K562 (cell line): Measurements from ENCODE around the gene NPM3. TPM values are rescaled to one million over a fixed set of nuclear protein-coding genes. Genes with fewer than 3 reads are reported as not detected.

Experiments
- ATAC-seq: fragments of 200-7000 bp; cut with Tn5 transposase; 3 replicates; pipeline ENCODE4 v1.9.1; 2020; ENCODE audit warnings: moderate library complexity
- BruUV-seq: library from RNA; stranded (reverse); fragments of 400-500 nt; replicated peaks from 2 replicates; lab custom pipeline; 2021; lab: Mats Ljungman, UMichigan
- CTCF ChIA-PET: fragments of 300-600 bp; formaldehyde crosslinking; extraction: SDS; loops from one replicate; lab custom pipeline; 2021; ENCODE audit warnings: low intra/inter-chr PET ratio; lab: Yijun Ruan, JAX
- POLR2A ChIA-PET: fragments of 300-600, 350-650 bp; sonication (Branson Sonifier 250); formaldehyde crosslinking; extraction: SDS; loops from one replicate; lab custom pipeline; 2021; ENCODE audit warnings: antibody characterized with exemption, inconsistent platforms; lab: Yijun Ruan, JAX
- DNase-seq, 4 experiments: peaks; one replicate each; pipeline versions ENCODE4 v3.0.0 to v3.0.0-alpha.2; 2011 to 2018; ENCODE audit warnings: low spot score in 3 of 4, mixed read lengths in 3 of 4; ENCODE audit errors: extremely low read depth in 1 of 4
- FAIRE-seq: peaks from 2 replicates; lab custom pipeline; 2011; peaks lifted over from hg19 to GRCh38; lab: Jason Lieb, UNC
- H2AFZ ChIP-seq: 2 replicates; pipeline ENCODE4 v1.6.0; 2011; ENCODE audit warnings: low read depth, low read length, control low read depth, inconsistent platforms
- H3K27ac ChIP-seq: fragments of 200-600 bp; 3 replicates; pipeline ENCODE4 v1.8.0; 2011; ENCODE audit warnings: low read depth, mild to moderate bottlenecking, control low read depth, inconsistent platforms, low read length, moderate library complexity, mixed read lengths; ENCODE audit errors: extremely low read depth
- H3K27me3 ChIP-seq, 2 experiments: fragments of 300-600 bp in 1 of 2; 2 replicates in 1 of 2; 3 replicates in 1 of 2; pipeline versions ENCODE4 v1.6.0 to v1.8.0; 2011; ENCODE audit warnings: inconsistent platforms in 2 of 2, low read length in 2 of 2, mild to moderate bottlenecking in 1 of 2, mixed read lengths in 1 of 2, moderate library complexity in 1 of 2; ENCODE audit not compliant: control insufficient read depth in 2 of 2, insufficient read depth in 2 of 2
- H3K36me3 ChIP-seq: fragments of 300-600 bp; 3 replicates; pipeline ENCODE4 v1.8.0; 2011; ENCODE audit warnings: mild to moderate bottlenecking, low read length, inconsistent platforms; ENCODE audit not compliant: control insufficient read depth, insufficient read depth
- H3K4me1 ChIP-seq, 2 experiments: fragments of 200-600 bp in 1 of 2; replicated peaks in 1 of 2; 2 replicates in 1 of 2; 3 replicates in 1 of 2; pipeline versions ENCODE4 v1.5.1 to v1.8.0; 2011; ENCODE audit warnings: inconsistent platforms in 2 of 2, low read length in 2 of 2, mild to moderate bottlenecking in 1 of 2, mixed read lengths in 1 of 2, moderate library complexity in 1 of 2; ENCODE audit not compliant: control insufficient read depth in 2 of 2, insufficient read depth in 2 of 2
- H3K4me2 ChIP-seq: 2 replicates; pipeline ENCODE4 v1.6.1; 2011; ENCODE audit warnings: low read length, control low read depth, inconsistent platforms, mixed read lengths; ENCODE audit not compliant: insufficient read depth
- H3K4me3 ChIP-seq: fragments of 200-600 bp; sonication (generic), shearing (Covaris generic); 2 replicates; pipeline ENCODE4 v1.5.1; 2016; ENCODE audit warnings: control low read depth, inconsistent platforms
- H3K79me2 ChIP-seq: fragments of 200-600 bp; 3 replicates; pipeline ENCODE4 v1.8.0; 2011; ENCODE audit warnings: low read length, inconsistent platforms; ENCODE audit not compliant: control insufficient read depth, insufficient read depth
- H3K9ac ChIP-seq, 2 experiments: 2 replicates each; pipeline versions ENCODE4 v1.6.0 to v1.6.1; 2011; ENCODE audit warnings: low read depth in 2 of 2, low read length in 2 of 2, control low read depth in 1 of 2, inconsistent platforms in 1 of 2, mild to moderate bottlenecking in 1 of 2, mixed read lengths in 1 of 2; ENCODE audit not compliant: insufficient read depth in 1 of 2
- H3K9me1 ChIP-seq: one replicate; pipeline ENCODE4 v1.6.0; 2011; ENCODE audit warnings: inconsistent platforms, mild to moderate bottlenecking, low read length, moderate library complexity; ENCODE audit not compliant: control insufficient read depth, insufficient read depth
- H3K9me3 ChIP-seq: replicated peaks from 2 replicates; pipeline ENCODE4 v1.5.1; 2011; ENCODE audit warnings: low read depth, low read length, inconsistent platforms; ENCODE audit not compliant: control insufficient read depth, insufficient read depth
- H4K20me1 ChIP-seq: replicated peaks from 2 replicates; pipeline ENCODE4 v1.6.1; 2011; ENCODE audit warnings: low read length, inconsistent platforms, mixed read lengths; ENCODE audit not compliant: control insufficient read depth, insufficient read depth
- CHD4 ChIP-seq: fragments of 200-600 bp; sonication (generic); IDR thresholded peaks from 3 replicates; pipeline ENCODE4 v1.6.1; 2012; ENCODE audit warnings: low read depth, mild to moderate bottlenecking, mixed read lengths, low read length, inconsistent platforms; ENCODE audit not compliant: insufficient read depth, insufficient replicate concordance, poor library complexity, severe bottlenecking
- CREBBP ChIP-seq: IDR thresholded peaks from one replicate; pipeline ENCODE4 v1.6.1; 2012; ENCODE audit warnings: low read depth, mild to moderate bottlenecking, control low read depth, inconsistent platforms, low read length
- HMG20A ChIP-seq: fragments of 450-650 bp; formaldehyde crosslinking; conservative IDR thresholded peaks from 2 replicates; pipeline ENCODE4 v1.4.0; 2020; ENCODE audit warnings: mild to moderate bottlenecking, mixed read lengths
- PTBP1 ChIP-seq: fragments of 200-400 bp; formaldehyde crosslinking; IDR thresholded peaks from 2 replicates; pipeline ENCODE4 v1.6.1; 2017; ENCODE audit warnings: low read depth, low read length
- SP1 ChIP-seq: sonication (generic); formaldehyde crosslinking; IDR thresholded peaks from 2 replicates; pipeline ENCODE4 v1.8.1; 2022; ENCODE audit warnings: mild to moderate bottlenecking, missing genetic modification reagents
- WGBS: fragments of 100-300 bp; shearing (Covaris generic); methylation state at CpG from one replicate; pipeline ENCODE4 v1.1.6; 2016; ENCODE audit warnings: low coverage, mixed read lengths; ENCODE audit not compliant: insufficient coverage; ENCODE audit errors: missing lambda C conversion rate; 5-methylcytosine and 5-hydroxymethylcytosine counted together
- in situ Hi-C: fragments of 300-500 bp; cut with MboI; formaldehyde crosslinking; loops from 4 replicates; pipeline ENCODE4 v1.15.0; 2018; ENCODE audit warnings: inconsistent platforms, mixed read lengths
- intact Hi-C: fragments of 100-400 bp; cut with micrococcal nuclease; formaldehyde crosslinking; loops from 2 replicates; pipeline ENCODE4 v1.14.2; 2022
- polyA plus RNA-seq, 8 experiments: library from polyadenylated mRNA; depleted of rRNA in 4 of 8; stranded (reverse) in 5 of 8; unstranded in 3 of 8; fragments of >200 nt; fragmentation: Nextera tagmentation in 2 of 8; fragmentation: Illumina TruSeq in 1 of 8; extraction: Ambion mirVana in 2 of 8; extraction: Trizol in 1 of 8; gene quantifications; 2 replicates each; pipeline versions ENCODE4 v1.2.1 to v1.2.3, GENCODE V29; 2011 to 2014; ENCODE audit warnings: inconsistent platforms in 1 of 8, missing spikeins in 1 of 8
- total RNA-seq, 7 experiments: library from RNA; depleted of rRNA in 6 of 7; stranded (reverse); fragments of >200 nt in 6 of 7; fragmentation: Illumina TruSeq in 2 of 7; extraction: Trizol in 2 of 7; gene quantifications; 2 replicates each; pipeline versions ENCODE4 v1.2.1 to v1.2.3, GENCODE V29; 2011 to 2021; ENCODE audit warnings: low replicate concordance in 1 of 7
- TF ChIP-seq, protein P1 (sequence below): fragments of 250-450 bp; sonication (Bioruptor Pico); IDR thresholded peaks from 2 replicates; pipeline ENCODE4 v1.5.0; 2020; ENCODE audit warnings: mild to moderate bottlenecking
- TF ChIP-seq, protein P2 (sequence below): fragments of 450-650 bp; formaldehyde crosslinking; IDR thresholded peaks from 2 replicates; pipeline ENCODE4 v1.4.0; 2020; ENCODE audit warnings: mild to moderate bottlenecking, moderate library complexity
- TF ChIP-seq, protein P3 (sequence below), 2 experiments: fragments of 450-650 bp in 1 of 2; IDR thresholded peaks; 2 replicates each; pipeline ENCODE4 v1.6.1; 2011 to 2017; ENCODE audit warnings: low read depth in 2 of 2, antibody characterized with exemption in 1 of 2, borderline replicate concordance in 1 of 2, low read length in 1 of 2, mild to moderate bottlenecking in 1 of 2, mixed read lengths in 1 of 2; ENCODE audit not compliant: control insufficient read depth in 1 of 2
- TF ChIP-seq, protein P4 (sequence below): fragments of 450-650 bp; conservative IDR thresholded peaks from 2 replicates; pipeline ENCODE4 v1.6.1; 2016; ENCODE audit warnings: missing genetic modification characterization, low read depth, mild to moderate bottlenecking, control low read depth, missing compliant biosample characterization
- TF ChIP-seq, protein P5 (sequence below): sonication (generic); formaldehyde crosslinking; IDR thresholded peaks from 2 replicates; pipeline ENCODE4 v1.8.0; 2022; ENCODE audit warnings: missing genetic modification reagents, mild to moderate bottlenecking, borderline replicate concordance

NPM3 gene
- total and polyA plus RNA-seq, 9 of the 15 experiments (the other 6 are each of a cell fraction or from before 2014, with no cell fraction given): 15.2 to 239 (median 114) TPM

DNA sequence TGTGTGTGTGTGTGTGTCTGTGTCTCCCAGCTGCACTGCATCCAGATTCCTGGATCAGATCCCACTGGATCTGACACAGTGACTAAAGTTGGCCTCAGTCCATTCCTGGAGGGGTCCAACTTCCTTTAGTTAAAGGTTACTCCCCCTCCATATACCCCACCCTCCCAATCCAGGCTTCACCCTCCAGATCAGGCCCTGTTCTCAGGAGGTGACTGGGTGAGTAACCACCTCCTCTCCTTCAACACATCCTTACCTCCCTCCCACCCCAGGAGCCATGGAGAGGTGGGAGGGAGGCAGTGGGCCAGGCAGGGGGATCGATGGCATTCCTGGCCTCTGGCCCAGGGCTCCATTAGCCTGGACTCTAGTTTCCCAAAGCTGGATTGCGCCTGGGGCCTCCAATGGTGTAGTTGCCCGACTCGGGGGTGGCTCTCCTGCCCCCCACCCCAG, 49.1 kb upstream of the NPM3 start:
- peaks cover 16% of the 10 kb centered on the region; the same call in 2 of the 3 replicates for H3K36me3 ChIP-seq
- no peak overlapping the region for H2AFZ ChIP-seq
- H3K9me1 ChIP-seq: peaks cover 9% of the 10 kb centered on the region
- no peaks in the 10 kb centered on the region for H3K9me3 ChIP-seq
- peak; percentile 0 to 5 (median 4) for DNase-seq
- H3K4me1 ChIP-seq: peaks cover 38 to 42% of the 10 kb centered on the region in 2 experiments
- no peak for FAIRE-seq
- BruUV-seq: no TSS peak
- 0 out of 2 replicates have a peak, but pooled peaks cover 12% of the 10 kb centered on the region for H4K20me1 ChIP-seq
- H3K27me3 ChIP-seq: no peaks in the 10 kb centered on the region
- H3K4me2 ChIP-seq: no peak overlapping the region
- peak overlapping the region in 1 of 2 experiments; percentile 62; a peak in 2 of 4 replicates for H3K9ac ChIP-seq
- ATAC-seq: no peak
- ChIA-PET POLR2A (no interaction called here), CTCF (no interaction called here)
- 67% methylated on average over 1 of the region's 4 CpGs for WGBS
- no peak overlapping the region for H3K27ac ChIP-seq
- H3K4me3 ChIP-seq: no peak overlapping the region
- intact Hi-C loops (no loop called here), in situ Hi-C loops (loop anchor here (25.0 kb wide), 4 partner anchors 530 to 780 kb away; partner anchors contain the start of genes ACTR1A, CUEDC2 and SUFU)
- H3K79me2 ChIP-seq: peaks cover 8% of the 10 kb centered on the region; the same call in 2 of the 3 replicates
- no peak for TF ChIP-seq PTBP1
- TF ChIP-seq, protein P1, sequence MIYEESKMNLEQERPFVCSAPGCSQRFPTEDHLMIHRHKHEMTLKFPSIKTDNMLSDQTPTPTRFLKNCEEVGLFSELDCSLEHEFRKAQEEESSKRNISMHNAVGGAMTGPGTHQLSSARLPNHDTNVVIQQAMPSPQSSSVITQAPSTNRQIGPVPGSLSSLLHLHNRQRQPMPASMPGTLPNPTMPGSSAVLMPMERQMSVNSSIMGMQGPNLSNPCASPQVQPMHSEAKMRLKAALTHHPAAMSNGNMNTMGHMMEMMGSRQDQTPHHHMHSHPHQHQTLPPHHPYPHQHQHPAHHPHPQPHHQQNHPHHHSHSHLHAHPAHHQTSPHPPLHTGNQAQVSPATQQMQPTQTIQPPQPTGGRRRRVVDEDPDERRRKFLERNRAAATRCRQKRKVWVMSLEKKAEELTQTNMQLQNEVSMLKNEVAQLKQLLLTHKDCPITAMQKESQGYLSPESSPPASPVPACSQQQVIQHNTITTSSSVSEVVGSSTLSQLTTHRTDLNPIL: no peak
- TF ChIP-seq CHD4: no peak
- TF ChIP-seq, protein P2, sequence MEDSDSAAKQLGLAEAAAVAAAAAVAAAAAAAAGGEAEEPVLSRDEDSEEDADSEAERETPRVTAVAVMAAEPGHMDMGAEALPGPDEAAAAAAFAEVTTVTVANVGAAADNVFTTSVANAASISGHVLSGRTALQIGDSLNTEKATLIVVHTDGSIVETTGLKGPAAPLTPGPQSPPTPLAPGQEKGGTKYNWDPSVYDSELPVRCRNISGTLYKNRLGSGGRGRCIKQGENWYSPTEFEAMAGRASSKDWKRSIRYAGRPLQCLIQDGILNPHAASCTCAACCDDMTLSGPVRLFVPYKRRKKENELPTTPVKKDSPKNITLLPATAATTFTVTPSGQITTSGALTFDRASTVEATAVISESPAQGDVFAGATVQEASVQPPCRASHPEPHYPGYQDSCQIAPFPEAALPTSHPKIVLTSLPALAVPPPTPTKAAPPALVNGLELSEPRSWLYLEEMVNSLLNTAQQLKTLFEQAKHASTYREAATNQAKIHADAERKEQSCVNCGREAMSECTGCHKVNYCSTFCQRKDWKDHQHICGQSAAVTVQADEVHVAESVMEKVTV (CRISPR knock-in tag): no peak
- TF ChIP-seq, protein P3, sequence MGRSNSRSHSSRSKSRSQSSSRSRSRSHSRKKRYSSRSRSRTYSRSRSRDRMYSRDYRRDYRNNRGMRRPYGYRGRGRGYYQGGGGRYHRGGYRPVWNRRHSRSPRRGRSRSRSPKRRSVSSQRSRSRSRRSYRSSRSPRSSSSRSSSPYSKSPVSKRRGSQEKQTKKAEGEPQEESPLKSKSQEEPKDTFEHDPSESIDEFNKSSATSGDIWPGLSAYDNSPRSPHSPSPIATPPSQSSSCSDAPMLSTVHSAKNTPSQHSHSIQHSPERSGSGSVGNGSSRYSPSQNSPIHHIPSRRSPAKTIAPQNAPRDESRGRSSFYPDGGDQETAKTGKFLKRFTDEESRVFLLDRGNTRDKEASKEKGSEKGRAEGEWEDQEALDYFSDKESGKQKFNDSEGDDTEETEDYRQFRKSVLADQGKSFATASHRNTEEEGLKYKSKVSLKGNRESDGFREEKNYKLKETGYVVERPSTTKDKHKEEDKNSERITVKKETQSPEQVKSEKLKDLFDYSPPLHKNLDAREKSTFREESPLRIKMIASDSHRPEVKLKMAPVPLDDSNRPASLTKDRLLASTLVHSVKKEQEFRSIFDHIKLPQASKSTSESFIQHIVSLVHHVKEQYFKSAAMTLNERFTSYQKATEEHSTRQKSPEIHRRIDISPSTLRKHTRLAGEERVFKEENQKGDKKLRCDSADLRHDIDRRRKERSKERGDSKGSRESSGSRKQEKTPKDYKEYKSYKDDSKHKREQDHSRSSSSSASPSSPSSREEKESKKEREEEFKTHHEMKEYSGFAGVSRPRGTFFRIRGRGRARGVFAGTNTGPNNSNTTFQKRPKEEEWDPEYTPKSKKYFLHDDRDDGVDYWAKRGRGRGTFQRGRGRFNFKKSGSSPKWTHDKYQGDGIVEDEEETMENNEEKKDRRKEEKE (IDR thresholded peaks at IDR 0.05; ENCODE audit: borderline replicate concordance in 1 of 2, control insufficient read depth in 1 of 2, low read depth in 2 of 2, low read length in 1 of 2): no peak
- TF ChIP-seq, protein P4, sequence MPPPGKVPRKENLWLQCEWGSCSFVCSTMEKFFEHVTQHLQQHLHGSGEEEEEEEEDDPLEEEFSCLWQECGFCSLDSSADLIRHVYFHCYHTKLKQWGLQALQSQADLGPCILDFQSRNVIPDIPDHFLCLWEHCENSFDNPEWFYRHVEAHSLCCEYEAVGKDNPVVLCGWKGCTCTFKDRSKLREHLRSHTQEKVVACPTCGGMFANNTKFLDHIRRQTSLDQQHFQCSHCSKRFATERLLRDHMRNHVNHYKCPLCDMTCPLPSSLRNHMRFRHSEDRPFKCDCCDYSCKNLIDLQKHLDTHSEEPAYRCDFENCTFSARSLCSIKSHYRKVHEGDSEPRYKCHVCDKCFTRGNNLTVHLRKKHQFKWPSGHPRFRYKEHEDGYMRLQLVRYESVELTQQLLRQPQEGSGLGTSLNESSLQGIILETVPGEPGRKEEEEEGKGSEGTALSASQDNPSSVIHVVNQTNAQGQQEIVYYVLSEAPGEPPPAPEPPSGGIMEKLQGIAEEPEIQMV (tag): no peak
- no peak for TF ChIP-seq SP1 (CRISPR knock-in tag)
- TF ChIP-seq, protein P5, sequence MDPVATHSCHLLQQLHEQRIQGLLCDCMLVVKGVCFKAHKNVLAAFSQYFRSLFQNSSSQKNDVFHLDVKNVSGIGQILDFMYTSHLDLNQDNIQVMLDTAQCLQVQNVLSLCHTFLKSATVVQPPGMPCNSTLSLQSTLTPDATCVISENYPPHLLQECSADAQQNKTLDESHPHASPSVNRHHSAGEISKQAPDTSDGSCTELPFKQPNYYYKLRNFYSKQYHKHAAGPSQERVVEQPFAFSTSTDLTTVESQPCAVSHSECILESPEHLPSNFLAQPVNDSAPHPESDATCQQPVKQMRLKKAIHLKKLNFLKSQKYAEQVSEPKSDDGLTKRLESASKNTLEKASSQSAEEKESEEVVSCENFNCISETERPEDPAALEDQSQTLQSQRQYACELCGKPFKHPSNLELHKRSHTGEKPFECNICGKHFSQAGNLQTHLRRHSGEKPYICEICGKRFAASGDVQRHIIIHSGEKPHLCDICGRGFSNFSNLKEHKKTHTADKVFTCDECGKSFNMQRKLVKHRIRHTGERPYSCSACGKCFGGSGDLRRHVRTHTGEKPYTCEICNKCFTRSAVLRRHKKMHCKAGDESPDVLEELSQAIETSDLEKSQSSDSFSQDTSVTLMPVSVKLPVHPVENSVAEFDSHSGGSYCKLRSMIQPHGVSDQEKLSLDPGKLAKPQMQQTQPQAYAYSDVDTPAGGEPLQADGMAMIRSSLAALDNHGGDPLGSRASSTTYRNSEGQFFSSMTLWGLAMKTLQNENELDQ (CRISPR knock-in tag): no peak
- no peak for TF ChIP-seq CREBBP
- no peak for TF ChIP-seq HMG20A (CRISPR knock-in tag)
